SIG-M5 treated with dmso at 0.1 percent for 504 hours (cell line): ENCODE data around the gene ALOX12B.

Experiments used
- DNase-seq: peaks from one replicate; lab custom pipeline; 2025; ENCODE audit not compliant: unreplicated experiment; lab: John Stamatoyannopoulos, UW

The ALOX12B gene

DNA sequence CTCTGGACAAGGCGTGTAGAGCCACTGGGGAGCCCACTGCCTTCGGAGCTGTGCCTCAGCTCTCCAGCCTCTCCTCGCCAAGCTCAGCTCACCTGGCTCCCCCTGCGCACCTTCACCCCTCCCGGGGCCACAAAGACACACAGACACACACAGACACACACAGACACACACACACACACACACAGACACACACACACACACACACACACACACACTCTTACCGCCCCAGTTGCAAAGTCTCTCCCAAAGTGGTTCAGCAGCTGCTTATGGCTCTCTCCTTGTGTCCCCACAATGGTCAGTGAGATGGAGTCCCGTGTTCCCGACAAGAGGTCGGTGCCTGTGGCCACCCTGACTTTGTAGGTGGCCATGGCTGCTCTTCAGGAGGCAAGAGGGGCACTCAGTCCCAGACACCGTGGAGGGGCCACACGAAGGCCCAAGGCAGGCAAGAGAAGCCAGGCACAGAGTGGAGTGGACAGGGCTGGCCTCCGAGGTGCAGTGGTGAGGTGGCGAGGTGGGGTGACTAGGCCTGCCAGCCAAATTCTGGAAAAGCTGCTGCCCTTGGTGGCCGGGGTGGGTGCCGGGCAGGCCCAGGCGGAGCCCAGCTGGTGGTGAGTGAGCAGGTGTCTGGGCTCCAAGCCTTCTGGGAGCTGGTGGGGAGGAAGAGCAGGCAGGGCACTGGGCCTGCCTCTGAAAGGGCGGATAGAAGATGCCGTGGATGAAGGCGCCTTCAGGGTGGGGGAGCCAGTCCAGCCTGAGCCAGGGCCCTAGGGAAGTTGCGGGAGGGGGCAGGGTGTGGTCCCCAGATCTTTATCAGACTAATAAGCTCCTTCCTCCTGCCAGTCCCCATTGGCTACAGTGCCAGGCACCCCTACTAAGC, at the start of gene ALOX12B:
ALOX12B (minus strand) TSS at position 642 of the 877 bp plus-strand sequence; CDS start at position 368, 274 bp downstream.
- DNase-seq = no peak

DNA sequence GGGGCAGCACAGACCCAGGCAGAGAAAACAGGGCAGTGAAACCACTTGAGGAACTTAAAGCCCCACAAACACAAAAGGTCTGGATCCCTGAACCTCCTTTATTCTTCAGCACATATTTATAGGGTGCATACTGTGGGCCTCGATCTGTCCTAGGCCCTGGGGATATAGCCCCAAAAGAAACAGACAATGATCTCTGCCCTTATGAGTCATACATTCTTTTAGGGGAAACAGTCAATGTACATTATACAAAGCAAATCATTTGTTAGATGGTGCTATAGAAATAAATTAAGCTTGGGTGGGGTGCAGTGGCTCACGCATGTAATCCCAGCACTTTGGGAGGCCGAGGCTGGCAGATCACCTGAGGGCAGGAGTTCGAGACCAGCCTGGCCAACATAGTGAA, 46.4 kb upstream of the ALOX12B start:
- no peak for DNase-seq

DNA sequence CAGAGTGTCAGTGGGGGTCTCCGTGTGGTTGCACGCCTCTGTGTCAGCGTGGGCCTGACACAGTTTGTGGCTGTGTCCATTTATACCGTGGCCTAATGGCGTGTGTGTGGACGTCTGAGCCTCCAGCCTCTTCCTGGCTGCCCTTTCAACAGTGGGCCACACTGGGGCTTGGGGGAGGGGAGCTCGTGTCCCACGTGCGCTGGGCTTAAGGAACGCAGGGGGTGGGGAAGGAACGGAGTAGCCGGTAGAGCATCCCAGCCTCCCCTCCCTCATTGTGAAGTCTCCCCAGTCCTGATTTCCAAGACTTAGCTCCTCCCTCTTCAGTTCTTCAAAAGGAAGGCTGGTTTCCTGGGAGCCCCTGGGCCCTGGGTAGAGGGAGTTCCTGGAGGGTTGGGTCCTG, 45.9 kb upstream of the ALOX12B start:
- no peak for DNase-seq

DNA sequence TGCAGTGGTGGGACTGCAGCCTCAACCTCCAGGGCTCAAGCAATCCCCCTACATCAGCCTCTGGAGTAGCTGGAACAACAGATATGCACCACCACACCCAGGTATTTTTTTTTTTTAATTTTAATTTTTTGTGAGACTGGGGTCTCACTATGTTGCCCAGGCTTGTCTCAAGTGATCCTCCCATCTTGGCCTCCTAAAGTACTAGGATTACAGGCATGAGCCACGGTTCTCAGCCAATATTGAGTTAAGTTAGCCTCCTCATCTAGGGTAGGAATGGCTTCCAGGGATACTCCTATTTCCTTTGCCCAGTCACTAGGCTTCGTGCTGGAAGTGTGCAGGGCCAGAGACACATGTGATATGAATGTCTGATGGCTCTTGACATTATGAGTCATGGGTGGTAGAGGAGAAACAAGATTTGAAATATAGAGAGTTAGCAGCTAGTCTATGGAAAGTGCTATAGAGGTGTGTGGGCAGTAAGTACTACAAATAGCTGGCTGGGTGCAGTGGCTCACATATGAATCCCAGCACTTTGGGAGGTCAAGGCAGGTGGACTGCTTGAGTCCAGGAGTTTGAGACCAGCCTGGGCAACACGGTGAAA, 44.4 kb upstream of the ALOX12B start:
- DNase-seq = no peak

DNA sequence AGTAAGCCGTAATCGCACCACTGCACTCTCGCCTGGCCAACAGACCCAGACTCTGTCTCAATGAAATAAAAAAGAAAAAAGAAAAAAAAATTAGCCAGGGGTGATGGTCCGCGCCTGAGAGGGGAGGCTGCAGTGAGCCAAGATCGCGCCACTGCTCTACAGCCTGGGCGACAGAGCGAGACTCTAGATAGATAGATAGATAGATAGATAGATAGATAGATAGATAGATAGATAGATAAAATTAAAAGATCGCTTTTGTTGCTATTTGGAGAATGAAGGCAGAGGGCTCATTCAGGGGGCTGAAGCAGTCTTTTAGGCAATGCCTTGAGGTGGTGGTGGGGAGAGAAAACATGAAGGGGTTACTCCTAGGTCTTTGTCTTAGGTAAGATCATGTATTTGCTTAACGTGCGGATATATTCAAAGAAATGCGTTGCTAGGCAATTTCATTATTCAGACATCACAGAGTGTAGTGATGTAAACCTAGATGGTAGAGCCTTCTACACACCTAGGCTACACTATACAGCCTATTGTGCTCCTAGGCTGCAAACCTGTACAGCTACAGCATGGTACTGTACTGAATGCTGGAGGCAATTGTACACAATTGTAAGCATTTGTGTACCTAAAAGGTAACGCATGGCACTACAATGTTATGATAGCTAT, 40.7 kb upstream of the ALOX12B start:
- no peak for DNase-seq

DNA sequence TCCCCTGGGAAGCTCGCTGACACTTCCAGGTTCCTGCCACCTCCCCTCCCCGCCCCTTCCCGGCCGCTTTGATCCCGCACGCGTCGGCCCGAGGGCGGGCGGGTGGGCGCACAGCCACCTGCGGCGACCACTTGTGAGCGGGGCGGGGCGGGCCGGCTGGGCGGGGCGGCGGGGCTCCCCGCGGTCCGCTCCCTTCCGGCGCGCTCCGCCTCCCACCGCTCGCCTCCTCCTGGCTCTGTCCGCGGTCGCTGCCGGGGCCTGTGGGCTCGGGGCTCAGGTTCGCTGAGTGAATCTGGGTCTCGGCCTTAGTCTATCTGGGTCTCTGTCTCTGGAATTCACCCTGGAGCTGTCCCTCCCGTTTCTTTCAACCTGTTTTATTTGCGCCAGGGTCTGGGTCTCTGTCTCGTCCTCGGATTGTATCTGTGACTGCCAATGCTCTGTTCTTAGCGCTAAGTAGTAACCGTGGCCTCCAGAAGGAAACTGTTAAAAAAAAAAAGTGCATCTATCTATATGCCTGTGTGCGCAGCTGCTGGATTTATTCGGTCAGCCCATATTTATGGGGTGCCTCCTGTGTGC, 39.1 kb upstream of the ALOX12B start:
- peak; percentile 22 for DNase-seq

DNA sequence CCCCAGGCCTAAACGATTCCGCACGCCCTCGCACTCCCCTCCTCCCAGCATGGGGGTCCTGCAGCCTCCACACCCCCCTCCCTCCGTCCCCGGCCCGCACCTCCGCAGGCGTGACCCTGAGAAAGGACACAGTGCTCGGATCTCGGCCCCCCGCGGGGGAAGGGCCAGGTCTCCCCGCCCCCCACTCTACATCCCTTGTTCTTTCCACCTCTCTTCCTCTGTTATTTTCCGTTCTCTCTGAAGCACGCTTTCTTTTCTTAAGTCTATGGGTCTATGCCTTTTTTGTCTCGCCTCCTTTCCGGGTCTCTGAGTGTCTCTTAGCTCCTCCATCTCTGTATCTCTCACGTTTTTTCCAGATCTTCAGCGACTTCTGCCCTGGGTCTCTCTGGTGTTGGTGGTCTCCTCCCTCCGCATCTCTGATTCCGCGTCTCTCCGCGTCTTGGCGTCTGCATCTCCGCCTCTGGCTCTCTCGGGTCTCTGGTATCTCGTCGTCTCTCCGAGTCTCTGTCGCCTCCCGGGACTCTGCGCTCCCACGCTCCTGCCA, 38.5 kb upstream of the ALOX12B start:
- peak; percentile 45 for DNase-seq

DNA sequence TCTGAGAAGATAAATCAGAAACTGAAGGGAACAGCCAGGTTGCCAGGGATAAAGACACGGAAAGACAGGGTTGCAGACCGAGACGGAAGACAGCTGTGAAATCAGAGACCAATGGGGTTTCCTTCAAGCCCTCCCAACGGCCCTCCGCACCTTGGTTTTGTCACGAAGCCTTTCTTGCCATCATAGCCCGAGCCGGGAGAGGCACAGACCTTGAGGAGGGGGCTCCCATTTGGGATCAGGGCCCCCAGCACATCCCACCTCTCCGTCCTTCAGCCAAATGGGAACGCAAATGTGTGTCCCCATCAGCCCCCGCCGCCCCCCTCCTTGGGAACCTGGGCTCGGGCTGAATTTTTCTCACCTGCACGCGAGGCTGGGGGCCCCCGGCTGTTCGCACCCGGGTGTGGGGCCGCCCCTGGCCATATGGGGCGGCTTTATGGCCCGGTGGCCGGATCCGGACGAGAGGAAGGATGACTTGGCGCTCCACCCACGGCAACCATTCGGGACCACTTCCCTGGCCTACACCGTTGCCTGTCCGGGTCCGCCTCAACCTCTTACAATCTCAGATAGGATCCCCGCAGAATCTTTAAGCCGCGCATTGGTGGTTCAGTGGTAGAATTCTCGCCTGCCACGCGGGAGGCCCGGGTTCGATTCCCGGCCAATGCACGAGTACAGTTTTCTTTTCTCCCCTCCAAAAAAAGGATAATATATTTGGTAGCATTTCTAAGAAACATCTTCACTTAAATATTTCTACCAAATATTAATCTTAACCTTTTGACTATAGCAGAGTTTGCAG, 37.8 kb upstream of the ALOX12B start:
- DNase-seq = peak; percentile 59

DNA sequence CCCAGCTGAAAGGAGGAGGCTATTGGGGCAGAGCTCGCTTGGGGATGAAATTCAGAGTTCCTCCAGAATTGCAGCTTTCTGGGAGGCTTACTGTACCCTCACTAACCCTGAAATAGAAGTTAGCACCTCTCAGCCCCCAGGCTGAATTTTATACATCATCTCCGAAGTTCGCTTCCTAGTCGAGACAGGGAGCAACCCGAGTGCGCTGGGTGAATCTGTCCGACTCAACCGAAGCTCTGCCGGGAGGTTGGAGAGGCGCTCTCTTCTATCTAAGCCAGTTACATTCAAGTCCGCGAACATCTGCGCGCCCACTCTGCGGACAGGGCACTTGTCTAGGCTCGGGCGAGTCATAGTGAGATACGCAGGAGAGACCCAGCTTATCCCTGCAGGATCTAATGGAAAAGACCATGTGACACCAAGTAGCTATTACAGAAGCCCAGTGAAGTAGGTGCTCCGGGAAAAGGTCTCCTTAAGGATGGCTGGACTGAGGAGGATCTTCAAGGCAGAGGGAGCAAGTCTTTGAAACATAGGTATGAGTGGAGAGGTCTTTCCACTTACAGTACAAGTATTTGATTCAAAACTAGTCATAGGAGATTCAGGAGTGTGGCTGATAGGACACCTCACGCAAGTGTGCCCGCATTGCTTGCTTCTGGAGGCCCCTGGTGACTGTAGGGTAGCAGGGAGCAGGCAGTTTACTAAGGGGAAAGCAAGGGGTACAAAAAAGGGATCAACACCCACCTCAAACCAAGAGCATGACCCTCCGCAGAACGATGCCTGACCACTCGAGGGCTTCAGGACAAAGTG, 37.0 kb upstream of the ALOX12B start:
- peak; percentile 25 for DNase-seq

DNA sequence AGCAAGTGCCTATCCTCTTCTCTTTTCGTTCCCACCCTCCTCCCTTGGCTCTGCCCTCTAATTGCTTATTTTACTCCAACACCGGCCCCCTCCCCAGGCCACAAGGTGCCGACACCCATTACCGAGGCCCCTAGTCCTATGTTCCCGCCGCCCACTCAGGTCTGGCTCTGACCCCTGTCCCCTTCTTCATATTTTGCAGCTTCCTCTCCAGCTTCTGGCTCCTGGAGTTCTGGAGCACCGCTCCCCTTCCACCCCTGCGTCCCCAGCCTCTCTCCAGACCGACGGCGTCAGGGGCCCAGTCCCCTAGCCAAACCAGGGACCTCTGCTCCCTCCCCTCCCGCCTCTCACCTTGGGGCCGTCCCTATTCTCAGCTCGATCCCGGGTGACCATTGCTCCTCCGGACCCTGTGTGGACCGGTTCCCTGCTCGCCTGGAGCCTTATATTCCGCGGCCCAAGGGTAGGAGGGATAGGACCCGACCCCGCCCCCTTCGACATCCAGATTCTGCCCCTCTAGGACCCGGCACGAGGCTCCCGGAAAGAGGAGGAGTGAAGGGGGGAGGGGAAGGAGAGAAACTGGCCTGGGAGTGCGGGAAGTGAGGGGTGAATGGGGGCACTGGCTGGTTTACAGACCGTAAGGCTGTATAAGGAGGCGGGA, 36.3 kb upstream of the ALOX12B start, which contains the start of gene HES7:
HES7 (minus strand) TSS at position 412 of the 655 bp plus-strand sequence; CDS start at position 390, 22 bp downstream.
- no peak for DNase-seq

DNA sequence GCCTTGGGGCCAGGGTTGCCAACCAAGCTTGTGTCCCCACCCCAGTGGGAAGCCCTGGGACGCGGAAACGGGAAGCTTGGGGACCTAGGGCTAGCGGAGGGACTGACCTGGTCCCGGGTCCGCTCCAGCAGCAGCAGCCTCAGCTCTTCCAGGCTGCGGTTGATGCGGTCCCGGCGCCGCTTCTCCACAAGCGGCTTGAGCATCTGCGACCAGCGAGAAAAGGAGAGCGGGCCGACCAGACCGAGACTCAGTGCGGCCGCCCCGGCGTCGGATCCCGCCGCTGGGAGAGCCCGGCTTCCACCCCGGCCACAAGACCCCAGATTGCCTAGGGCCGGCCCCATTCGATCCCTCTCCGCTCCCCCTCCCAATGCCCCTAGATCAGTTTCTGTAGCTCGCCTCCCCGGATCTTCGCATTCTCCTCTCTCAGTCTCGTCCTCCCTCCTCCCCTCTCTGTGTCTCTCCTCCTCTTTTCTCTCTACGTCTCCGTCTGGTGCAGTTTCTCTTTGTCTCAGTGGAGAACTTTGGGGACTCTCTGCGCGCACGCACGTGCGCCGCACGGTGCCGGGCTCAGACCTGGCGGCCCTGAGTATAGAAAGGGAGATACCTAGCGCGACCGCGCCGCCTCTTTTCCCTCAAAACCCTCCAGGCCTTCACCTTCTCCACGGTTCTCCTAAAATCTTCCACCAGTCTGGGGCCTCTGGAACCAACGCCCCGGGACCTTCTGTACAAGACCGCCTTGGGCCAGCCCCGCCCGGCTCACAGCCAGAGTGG, 35.6 kb upstream of the ALOX12B start:
- DNase-seq = no peak

DNA sequence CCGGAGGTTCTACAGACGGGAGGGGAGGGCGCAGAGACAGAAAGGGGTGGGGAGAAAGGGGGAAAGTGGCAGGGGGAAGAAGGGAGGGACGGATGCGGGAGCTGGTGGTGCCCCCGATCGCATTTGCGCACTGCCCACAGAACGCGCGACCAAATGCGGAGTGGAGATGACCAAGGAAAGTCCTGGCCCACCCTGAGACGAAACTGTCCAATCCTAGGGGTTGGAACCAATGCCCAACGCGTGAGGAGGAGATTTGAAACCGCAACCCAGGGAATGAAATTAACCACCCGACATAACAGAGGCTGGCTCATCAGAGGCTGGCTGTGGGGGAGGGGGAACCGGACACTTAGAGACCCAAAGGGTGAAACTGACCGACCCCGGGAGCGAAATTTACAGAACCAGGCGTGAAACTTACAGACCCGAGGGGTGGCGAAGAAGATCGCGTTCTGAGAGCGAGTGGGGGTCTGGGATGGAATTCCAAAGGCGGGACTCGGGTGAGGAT, 35.0 kb upstream of the ALOX12B start:
- no peak for DNase-seq

DNA sequence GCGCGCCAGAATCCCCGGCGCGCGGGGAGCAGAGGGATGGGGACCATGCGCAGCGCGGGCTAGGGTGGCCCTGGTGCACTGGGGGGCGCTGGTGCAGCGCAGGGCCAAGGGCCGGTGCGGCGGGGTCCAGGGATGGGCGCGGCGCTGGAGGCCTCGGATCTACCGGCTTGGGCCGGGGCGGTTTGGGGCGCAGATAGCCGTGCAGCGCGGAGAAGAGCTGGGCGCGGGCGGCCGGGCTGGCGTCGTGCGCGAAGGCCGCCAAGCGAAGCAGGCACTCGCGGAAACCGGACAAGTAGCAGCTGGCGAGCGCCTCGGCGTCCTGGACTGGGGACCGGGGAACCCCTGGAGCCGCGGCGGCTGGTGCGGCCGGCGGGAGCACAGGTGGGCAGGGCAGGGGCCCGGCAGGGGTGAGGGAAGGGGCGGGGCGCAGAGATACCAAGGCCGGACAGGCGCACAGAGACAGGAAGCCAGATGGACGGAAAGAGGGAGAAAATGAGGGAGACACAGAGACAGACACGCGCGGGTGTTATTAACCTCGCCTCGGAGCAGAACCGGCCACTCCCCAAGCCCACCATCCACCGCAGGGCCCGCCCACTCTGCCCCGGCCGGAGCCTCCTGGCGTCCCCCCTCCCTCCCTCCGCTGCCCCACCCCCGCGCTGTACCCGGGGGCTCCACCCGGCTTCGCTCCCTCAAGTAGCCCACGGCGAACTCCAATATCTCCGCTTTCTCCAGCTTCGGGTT, 34.3 kb upstream of the ALOX12B start:
- peak; percentile 44 for DNase-seq

DNA sequence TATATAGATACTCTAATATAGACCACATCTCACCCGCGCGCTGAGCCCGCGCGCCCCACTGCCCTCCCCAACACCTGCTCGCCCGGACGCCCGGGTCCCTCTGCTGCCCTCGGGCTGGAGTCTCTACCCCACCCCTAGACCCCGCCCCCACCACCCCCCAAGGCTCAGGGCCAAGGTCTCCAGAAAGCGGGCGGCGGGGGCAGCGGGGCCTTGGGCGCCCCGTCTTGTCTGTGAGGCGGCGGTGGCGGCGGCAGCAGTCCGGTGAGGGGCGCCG, 33.8 kb upstream of the ALOX12B start:
- DNase-seq = no peak

DNA sequence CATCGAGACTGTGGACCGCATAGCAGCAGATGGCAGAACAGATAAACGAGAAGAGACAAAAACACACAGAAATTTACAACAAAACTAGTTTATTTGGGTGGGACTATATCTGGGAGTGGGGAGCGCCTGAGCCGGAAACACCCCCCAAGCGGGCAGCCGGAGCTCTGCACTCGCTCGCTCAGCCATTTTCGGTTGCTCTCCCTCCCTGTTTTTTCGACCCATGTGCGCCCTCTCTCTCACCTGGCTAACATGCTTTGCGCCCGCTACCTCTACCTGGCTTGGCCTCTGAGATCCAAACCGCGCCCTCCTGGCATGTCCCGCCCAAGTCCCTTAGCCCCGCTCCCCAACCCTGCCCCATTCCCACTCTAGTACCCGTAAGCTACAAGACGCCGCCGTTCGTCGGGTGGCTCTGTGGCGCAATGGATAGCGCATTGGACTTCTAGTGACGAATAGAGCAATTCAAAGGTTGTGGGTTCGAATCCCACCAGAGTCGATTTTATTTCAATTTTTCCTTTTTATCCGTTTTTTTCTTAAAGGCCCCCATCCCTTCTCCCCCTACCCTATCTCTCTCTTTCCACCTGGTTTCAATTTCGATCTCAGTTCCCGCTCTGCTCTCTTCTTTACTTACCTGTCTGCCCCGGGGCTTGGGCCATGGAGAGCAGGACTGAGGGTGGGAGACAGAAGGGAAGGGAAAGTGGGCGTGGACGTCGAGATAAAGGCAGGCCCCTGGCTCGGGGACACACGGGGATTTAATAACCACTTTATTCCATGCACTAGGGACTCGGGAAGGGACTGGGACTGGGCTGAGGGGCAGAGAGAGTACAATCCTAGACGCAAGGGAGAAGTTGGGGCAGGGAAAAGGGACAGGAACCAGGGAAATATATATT, 33.2 kb upstream of the ALOX12B start:
- DNase-seq = peak; percentile 78

DNA sequence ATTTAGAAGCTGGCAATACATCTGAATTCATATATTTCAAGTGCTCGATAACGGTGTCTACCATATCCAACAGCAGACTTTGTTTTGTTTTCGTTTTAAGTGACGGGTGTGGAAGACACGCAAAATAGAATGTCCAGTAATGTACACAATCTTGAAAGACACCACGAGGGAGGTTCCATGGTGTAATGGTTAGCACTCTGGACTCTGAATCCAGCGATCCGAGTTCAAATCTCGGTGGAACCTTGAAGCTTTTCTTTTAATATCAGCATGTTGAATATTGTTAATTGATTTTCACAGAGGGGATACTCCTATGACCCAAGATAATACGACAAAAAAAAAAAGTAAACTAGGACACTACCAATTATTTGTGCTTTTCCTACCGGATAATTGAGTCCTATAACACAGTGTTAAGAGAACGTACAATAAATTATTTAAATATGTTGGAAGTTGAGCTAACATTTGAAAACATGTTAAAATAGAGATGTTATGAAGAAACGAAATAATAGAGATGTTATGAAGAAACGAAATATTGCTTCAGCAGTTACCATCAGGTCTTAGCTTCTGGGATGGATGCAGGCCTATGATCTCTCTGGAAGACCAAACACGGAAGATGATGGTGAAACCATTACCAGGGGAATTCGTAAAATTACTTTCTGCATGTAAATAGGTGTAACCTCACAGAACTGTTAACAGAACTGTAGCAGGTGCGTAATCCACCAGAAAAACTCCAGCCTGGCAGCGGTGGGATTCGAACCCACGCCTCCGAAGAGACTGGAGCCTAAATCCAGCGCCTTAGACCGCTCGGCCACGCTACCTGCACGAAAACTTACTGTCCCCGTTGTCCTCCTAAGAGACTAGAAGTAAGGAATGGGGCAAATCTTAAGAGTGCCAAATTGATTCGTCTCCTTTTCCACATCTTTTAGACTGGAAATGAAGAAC, 32.3 kb upstream of the ALOX12B start:
- peak; percentile 89 for DNase-seq
